GM19351 (cell line): ENCODE results near the gene AIMP1.
"Not testable (repeated sequence)": the region's sequence is repeated elsewhere in the genome, so short reads cannot be mapped to it uniquely, and the experiment has no call there.

Source experiments
- ATAC-seq: cut with Tn5 transposase; IDR thresholded peaks from one replicate; pipeline ENCODE4 v1.9.1; 2021; ENCODE audit warnings: mild to moderate bottlenecking, moderate library complexity; ENCODE audit not compliant: unreplicated experiment

AIMP1 gene

GRCh38 chr4:106312377-106312776 is 4.0 kb upstream of the AIMP1 start:
- ATAC-seq = no peak

DNA sequence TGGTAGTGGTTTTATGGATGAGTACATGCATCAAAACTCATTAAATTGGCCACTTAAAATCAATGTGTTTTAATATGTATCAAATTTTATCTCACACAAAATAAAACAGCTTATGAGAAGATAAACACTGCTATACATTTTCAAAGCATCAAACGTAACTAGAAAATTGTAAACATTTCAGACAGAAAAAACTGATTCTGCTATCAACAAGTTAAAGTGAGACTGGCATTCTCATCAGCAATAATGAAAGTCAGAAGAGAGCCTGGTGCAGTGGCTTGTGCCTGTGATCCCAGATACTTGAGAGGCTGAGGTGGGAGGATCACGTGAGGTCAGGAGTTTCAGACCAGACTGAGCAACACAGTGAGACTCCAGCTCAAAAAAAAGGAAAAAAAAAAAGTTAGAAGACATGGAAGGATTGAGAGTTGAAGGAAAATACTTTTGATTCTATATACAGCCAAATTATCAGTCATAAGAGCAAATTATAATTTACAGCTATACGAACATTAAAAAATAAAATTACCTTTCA is 3.3 kb upstream of the AIMP1 start:
- no peak for ATAC-seq

GRCh38 chr4:106314960-106315359 is 1.4 kb upstream of the AIMP1 start:
- ATAC-seq = no peak

- ATAC-seq = peak; percentile 24
These were observed 828 bp upstream of the AIMP1 start for GRCh38 chr4:106315476-106315967.

GRCh38 chr4:106316773-106317409 is 541 bp downstream of the AIMP1 start:
- ATAC-seq = peak; percentile 1

DNA sequence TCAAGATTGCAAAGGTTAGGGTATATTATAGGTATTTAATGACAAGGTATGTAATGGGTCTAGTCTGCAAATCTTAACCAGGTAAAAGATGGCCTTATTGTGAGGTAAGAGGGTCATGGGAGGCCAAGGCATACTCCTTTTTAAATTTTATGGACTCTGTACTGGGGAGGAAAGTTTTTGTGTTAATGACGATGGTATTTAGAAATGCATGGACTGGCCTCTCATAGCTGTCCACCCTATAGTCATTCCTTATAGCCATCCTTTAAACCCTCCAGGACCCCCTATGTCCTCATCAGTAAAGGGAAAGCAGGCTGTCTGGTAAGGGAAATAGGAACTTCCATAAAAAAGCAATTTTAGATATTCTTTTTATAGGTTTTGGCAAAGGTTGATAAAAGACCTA is 1.5 kb downstream of the AIMP1 start:
- ATAC-seq = no peak

DNA sequence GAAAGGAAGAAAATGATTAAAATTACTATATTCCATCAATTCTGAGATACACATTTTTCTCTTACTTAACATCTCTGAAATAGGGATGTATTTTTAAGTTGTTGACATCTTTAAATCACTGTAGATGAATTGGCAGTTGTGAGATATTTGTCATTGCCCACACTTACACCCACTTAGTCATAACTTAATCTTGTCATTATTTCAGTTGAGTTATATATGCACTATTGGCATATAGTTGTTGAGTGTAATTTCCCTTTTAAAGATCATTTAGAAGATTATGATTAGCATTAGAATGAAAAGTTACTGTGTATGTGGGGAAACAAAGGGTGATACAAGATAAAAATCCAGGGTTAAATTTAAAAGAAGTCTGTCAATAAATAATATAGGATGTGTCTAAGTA is 2.2 kb downstream of the AIMP1 start:
- ATAC-seq = no peak

DNA sequence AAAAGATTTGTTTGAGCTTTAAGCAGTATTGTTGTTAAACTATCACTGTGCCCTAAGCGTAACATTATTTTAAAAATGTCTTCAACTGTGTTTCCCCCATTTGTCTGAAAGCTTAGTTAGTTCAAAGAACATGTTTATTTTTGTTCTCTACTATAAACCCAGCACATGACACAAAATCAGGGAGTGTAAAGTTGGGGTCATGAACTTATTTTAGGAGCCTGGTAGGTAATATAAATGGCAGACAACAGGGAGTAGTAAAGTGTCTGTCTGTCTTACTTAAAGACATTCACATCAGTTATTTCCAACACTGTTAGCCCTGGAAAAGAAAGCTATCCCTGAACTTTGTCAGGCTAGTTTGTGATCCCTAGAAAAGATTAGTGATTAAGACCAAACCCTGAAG is 3.9 kb downstream of the AIMP1 start:
- no peak for ATAC-seq

GRCh38 chr4:106321168-106321567 is 4.8 kb downstream of the AIMP1 start:
- ATAC-seq = not testable (repeated sequence)

GRCh38 chr4:106321814-106322213 is 5.5 kb downstream of the AIMP1 start:
- not testable (repeated sequence) for ATAC-seq

DNA sequence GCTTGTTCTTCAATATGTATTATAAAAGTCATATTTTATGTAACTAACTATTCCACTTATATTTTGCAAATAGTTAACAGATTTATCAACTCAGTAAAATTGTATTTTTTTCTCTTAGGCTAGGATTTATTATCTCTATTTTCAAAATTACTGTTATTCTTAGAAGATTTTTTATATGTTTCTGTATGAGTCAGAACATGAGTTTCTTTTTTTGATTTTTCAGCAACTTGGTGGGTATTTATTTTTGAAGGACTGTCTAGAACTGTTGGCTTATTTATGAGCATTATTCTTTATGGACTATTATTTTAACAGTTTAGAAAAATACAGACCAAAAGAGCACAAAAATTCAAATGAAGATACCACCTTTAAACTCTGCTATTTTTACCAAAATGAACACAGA is 6.8 kb downstream of the AIMP1 start:
- no peak for ATAC-seq

- ATAC-seq = no peak
These were observed 9.4 kb downstream of the AIMP1 start for GRCh38 chr4:106325800-106326199.

GRCh38 chr4:106329041-106329618 is 12.8 kb downstream of the AIMP1 start:
- ATAC-seq = peak; percentile 87

DNA sequence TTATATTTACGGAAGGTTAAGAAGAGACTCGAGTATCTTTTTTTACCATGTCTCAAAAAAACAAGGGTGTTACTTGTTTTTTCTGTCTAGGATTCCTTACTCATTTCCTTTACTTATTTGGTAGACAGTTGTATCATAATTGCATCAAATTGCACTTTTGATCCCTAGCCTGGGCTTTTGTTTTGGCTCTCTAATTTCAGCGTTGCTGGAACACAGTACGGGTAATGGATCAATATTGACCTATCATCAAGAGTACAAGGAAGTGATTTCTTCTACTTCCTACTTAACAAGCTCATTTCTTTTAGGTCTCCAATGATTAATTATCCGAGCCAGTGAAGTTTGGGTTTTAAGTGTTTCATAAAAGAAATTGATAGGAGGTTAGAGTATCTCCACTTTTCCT is 16.8 kb downstream of the AIMP1 start:
- ATAC-seq = no peak

GRCh38 chr4:106334741-106335470 is 18.6 kb downstream of the AIMP1 start:
- ATAC-seq = no peak

GRCh38 chr4:106336618-106337017 is 20.3 kb downstream of the AIMP1 start:
- ATAC-seq = no peak

DNA sequence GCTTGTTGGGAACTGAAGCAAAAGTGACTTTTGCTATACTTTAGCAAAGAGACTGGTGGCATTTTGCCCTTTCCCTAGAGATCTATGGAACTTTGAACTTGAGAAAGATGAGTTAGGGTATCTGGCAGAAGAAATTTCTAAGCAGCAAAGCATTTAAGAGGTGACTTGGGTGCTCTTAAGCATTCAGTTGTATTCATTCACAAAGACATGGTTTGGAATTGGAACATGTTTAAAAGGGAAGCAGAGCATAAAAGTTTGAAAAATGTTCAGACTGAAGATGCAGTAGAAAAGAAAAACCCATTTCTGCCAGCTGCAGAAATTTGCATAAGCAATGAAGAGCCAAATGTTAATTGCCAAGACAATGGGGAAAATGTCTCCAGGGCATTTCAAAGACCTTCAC is 21.6 kb downstream of the AIMP1 start:
- ATAC-seq = no peak

DNA sequence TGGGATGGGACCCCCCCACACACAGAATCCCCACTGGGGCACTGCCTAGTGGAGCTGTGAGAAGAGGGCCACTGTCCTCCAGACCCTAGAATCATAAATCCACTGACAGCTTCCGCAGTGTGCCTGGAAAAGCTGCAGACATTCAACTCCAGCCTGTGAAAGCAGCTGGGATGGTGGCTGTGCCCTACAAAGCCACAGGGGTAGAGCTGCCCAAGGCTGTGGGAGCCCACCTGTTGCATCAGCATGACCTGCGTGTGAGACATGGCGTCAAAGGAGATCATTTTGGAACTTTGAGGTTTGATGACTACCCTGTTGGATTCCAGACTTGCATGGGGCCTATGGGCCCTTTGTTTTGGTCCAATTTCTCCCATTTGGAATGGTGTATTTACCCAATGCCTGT is 22.3 kb downstream of the AIMP1 start:
- no peak for ATAC-seq

DNA sequence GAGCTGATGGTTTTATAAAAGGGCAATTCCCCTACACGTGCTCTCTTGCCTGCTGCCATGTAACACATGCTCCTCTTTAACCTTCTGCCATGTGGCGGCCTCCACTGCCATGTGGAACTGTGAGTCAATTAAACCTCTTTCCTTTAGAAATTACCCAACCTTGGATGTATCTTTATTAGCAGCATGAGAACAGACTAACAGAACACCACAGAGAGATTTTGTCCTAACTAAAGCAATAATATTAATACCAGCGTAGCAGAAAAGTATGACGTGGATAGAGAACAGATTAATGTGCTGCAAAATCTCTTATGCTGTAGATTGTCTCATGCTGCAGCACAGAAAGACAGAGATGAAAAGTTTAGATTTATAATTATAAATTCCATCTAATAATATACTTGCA is 23.1 kb downstream of the AIMP1 start:
- ATAC-seq = no peak

DNA sequence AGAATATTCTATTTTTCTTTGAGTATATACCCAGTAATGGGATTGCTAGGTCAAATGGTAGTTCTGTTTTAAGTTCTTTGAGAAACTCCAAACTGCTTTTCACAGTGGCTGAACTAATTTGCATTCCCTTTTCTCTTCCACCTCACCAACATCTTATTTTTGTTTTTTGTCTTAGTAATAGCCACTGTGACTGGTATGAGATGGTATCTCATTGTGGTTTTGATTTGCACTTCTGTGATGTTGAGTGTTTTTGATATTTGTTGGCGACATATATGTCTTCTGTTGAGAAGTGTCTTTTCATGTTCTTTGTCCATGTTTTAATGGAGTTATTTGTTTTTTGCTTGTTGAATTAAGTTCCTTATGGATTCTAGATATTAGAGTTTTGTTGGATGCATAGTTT is 24.4 kb downstream of the AIMP1 start:
- no peak for ATAC-seq

GRCh38 chr4:106343865-106344646 is 27.7 kb downstream of the AIMP1 start:
- no peak for ATAC-seq
